Measurements from ENCODE around the gene CHAC1.

The CHAC1 gene

DNA sequence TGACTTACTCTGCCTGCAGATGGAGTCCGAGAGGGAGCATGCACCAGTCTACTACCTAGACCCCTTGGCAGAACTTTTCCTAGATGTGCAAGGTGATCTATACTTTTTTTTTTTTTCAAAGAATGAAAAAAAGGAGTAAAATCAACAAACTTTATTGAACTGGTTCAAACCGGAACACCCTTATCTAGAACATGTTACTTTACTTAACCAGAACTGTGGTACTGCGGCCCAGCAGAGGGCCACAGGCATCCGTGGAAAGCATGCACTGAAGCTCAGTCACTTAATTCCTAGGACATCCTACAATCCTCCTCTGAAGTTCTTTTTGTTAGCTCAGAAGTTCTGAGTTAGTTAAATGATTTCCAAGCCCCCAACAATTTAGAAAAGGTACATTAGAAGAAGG, 21.6 kb downstream of the CHAC1 start:
- Histone ChIP-seq H3K36me3 (ENCODE audit: insufficient read depth, insufficient read length, low read length) (peaks cover 37% of the 10 kb centered on the region), H3K4me3 (ENCODE audit: insufficient read length, low read depth) (no peak overlapping the region), H3K9ac (ENCODE audit: insufficient read length, low read depth) (no peak overlapping the region), H3K4me1 (ENCODE audit: insufficient read depth, insufficient read length) (no peaks in the 10 kb centered on the region), H3K9me3 (ENCODE audit: insufficient read depth, low read length) (no peaks in the 10 kb centered on the region), H3K27me3 (ENCODE audit: insufficient read depth, insufficient read length) (peaks cover 4% of the 10 kb centered on the region)
- TF ChIP-seq YY1 (IDR thresholded peaks at IDR 0.05; ENCODE audit: insufficient read depth, insufficient read length) = no peak
- TF ChIP-seq SUZ12 (IDR thresholded peaks at IDR 0.05; ENCODE audit: extremely low read depth, insufficient read depth, insufficient read length) = no peak
- no peak for TF ChIP-seq ZNF274 (IDR thresholded peaks at IDR 0.05; ENCODE audit: low read depth, low read length)
- DNase-seq (ENCODE audit: low read depth, low spot score) = no peak

GRCh38 chr15:40976819-40977218, 23.5 kb downstream of the CHAC1 start:
- no peaks in the 10 kb centered on the region for H3K9me3 ChIP-seq (ENCODE audit: insufficient read depth, low read length)
- H3K4me3 ChIP-seq (ENCODE audit: insufficient read length, low read depth) = no peak overlapping the region
- DNase-seq (ENCODE audit: low read depth, low spot score) = no peak
- peaks cover 56% of the 10 kb centered on the region for H3K36me3 ChIP-seq (ENCODE audit: insufficient read depth, insufficient read length, low read length)
- TF ChIP-seq ZNF274 (IDR thresholded peaks at IDR 0.05; ENCODE audit: low read depth, low read length) (no peak), YY1 (IDR thresholded peaks at IDR 0.05; ENCODE audit: insufficient read depth, insufficient read length) (no peak), SUZ12 (IDR thresholded peaks at IDR 0.05; ENCODE audit: extremely low read depth, insufficient read depth, insufficient read length) (no peak)
- H3K27me3 ChIP-seq (ENCODE audit: insufficient read depth, insufficient read length) = no peaks in the 10 kb centered on the region
- H3K9ac ChIP-seq (ENCODE audit: insufficient read length, low read depth) = no peak overlapping the region
- no peaks in the 10 kb centered on the region for H3K4me1 ChIP-seq (ENCODE audit: insufficient read depth, insufficient read length)

DNA sequence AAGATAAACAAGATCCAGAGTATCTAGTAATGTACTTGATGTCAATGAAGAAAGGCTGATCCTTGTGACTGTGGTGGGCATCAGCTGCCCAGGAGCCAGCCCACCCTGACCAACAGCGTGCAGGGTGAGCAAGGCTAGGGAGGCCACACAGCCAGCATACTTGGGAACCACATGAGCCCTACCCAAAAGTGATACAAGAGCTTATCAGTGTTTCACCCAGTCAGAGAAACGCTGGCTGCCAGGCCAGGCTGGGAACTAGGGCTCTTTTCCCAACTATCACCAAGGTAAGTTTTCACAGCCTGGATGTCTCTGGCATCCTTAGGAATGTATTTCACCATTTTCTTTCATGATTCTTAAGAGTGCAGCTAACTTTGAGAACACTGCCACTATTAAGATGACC, 24.9 kb downstream of the CHAC1 start:
- H3K36me3 ChIP-seq (ENCODE audit: insufficient read depth, insufficient read length, low read length) = peaks cover 68% of the 10 kb centered on the region
- H3K27me3 ChIP-seq (ENCODE audit: insufficient read depth, insufficient read length) = no peaks in the 10 kb centered on the region
- DNase-seq (ENCODE audit: low read depth, low spot score) = no peak
- TF ChIP-seq YY1 (IDR thresholded peaks at IDR 0.05; ENCODE audit: insufficient read depth, insufficient read length) (no peak), SUZ12 (IDR thresholded peaks at IDR 0.05; ENCODE audit: extremely low read depth, insufficient read depth, insufficient read length) (no peak), ZNF274 (IDR thresholded peaks at IDR 0.05; ENCODE audit: low read depth, low read length) (no peak)
- no peaks in the 10 kb centered on the region for H3K4me1 ChIP-seq (ENCODE audit: insufficient read depth, insufficient read length)
- H3K9me3 ChIP-seq (ENCODE audit: insufficient read depth, low read length) = no peaks in the 10 kb centered on the region
- H3K4me3 ChIP-seq (ENCODE audit: insufficient read length, low read depth) = no peak overlapping the region
- no peak overlapping the region for H3K9ac ChIP-seq (ENCODE audit: insufficient read length, low read depth)

GRCh38 chr15:40978562-40978961, 25.3 kb downstream of the CHAC1 start:
- no peak overlapping the region for H3K4me3 ChIP-seq (ENCODE audit: insufficient read length, low read depth)
- no peak for DNase-seq (ENCODE audit: low read depth, low spot score)
- H3K9me3 ChIP-seq (ENCODE audit: insufficient read depth, low read length) = no peaks in the 10 kb centered on the region
- no peak overlapping the region for H3K9ac ChIP-seq (ENCODE audit: insufficient read length, low read depth)
- H3K36me3 ChIP-seq (ENCODE audit: insufficient read depth, insufficient read length, low read length) = peaks cover 72% of the 10 kb centered on the region
- H3K27me3 ChIP-seq (ENCODE audit: insufficient read depth, insufficient read length) = no peaks in the 10 kb centered on the region
- H3K4me1 ChIP-seq (ENCODE audit: insufficient read depth, insufficient read length) = no peaks in the 10 kb centered on the region
- TF ChIP-seq SUZ12 (IDR thresholded peaks at IDR 0.05; ENCODE audit: extremely low read depth, insufficient read depth, insufficient read length) = no peak
- TF ChIP-seq ZNF274 (IDR thresholded peaks at IDR 0.05; ENCODE audit: low read depth, low read length) = no peak
- TF ChIP-seq YY1 (IDR thresholded peaks at IDR 0.05; ENCODE audit: insufficient read depth, insufficient read length) = no peak

DNA sequence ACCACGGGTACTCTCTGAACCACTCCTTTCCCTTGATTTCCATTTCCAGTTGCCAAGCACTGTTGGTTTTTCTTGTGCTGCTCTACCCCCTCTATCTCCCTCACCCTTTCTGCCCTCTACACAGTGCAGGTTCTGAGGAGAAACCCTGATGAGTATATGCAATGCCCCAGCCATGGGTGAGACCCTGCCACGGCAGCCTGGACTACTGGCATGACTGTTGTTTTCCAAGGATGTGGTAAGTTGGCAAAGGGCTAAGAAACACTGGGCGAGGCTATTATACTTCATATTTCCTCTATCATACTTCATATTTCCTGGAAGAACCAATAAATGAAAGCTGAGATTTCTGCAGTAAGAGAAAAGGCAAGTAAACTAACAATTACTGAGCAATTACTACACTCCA, 27.9 kb downstream of the CHAC1 start:
- Histone ChIP-seq H3K4me1 (ENCODE audit: insufficient read depth, insufficient read length) (no peaks in the 10 kb centered on the region), H3K36me3 (ENCODE audit: insufficient read depth, insufficient read length, low read length) (peaks cover 93% of the 10 kb centered on the region), H3K9ac (ENCODE audit: insufficient read length, low read depth) (no peak overlapping the region), H3K4me3 (ENCODE audit: insufficient read length, low read depth) (no peak overlapping the region), H3K27me3 (ENCODE audit: insufficient read depth, insufficient read length) (no peaks in the 10 kb centered on the region), H3K9me3 (ENCODE audit: insufficient read depth, low read length) (no peaks in the 10 kb centered on the region)
- DNase-seq (ENCODE audit: low read depth, low spot score) = no peak
- TF ChIP-seq SUZ12 (IDR thresholded peaks at IDR 0.05; ENCODE audit: extremely low read depth, insufficient read depth, insufficient read length) = no peak
- no peak for TF ChIP-seq ZNF274 (IDR thresholded peaks at IDR 0.05; ENCODE audit: low read depth, low read length)
- TF ChIP-seq YY1 (IDR thresholded peaks at IDR 0.05; ENCODE audit: insufficient read depth, insufficient read length) = no peak

DNA sequence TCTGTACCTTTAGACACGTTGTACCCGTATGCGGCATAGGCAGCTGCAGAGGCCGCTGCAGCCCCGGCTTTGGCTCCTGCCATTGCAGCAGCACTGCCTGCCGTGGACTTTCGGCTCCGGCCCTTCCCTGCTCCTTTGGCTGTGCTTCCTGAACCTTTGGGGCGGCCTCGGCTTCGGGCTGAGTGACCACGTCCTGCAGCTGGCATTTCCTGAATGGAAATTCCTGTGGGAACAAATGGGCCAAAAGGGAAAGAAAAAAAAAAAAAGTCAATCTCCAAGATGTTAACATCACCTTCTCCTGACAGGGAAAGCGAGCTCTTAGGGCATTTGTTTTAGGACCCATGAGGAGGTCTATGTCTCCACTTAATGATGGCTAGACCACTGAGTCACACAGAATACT, 29.6 kb downstream of the CHAC1 start:
- Histone ChIP-seq H3K4me3 (ENCODE audit: insufficient read length, low read depth) (no peak overlapping the region), H3K9ac (ENCODE audit: insufficient read length, low read depth) (no peak overlapping the region), H3K4me1 (ENCODE audit: insufficient read depth, insufficient read length) (no peaks in the 10 kb centered on the region), H3K36me3 (ENCODE audit: insufficient read depth, insufficient read length, low read length) (peaks cover 94% of the 10 kb centered on the region), H3K27me3 (ENCODE audit: insufficient read depth, insufficient read length) (no peaks in the 10 kb centered on the region), H3K9me3 (ENCODE audit: insufficient read depth, low read length) (no peaks in the 10 kb centered on the region)
- DNase-seq (ENCODE audit: low read depth, low spot score) = no peak
- TF ChIP-seq SUZ12 (IDR thresholded peaks at IDR 0.05; ENCODE audit: extremely low read depth, insufficient read depth, insufficient read length) = no peak
- no peak for TF ChIP-seq YY1 (IDR thresholded peaks at IDR 0.05; ENCODE audit: insufficient read depth, insufficient read length)
- TF ChIP-seq ZNF274 (IDR thresholded peaks at IDR 0.05; ENCODE audit: low read depth, low read length) = no peak

- H3K36me3 ChIP-seq (ENCODE audit: insufficient read depth, insufficient read length, low read length) = peaks cover 88% of the 10 kb centered on the region
- TF ChIP-seq YY1 (IDR thresholded peaks at IDR 0.05; ENCODE audit: insufficient read depth, insufficient read length) (no peak), SUZ12 (IDR thresholded peaks at IDR 0.05; ENCODE audit: extremely low read depth, insufficient read depth, insufficient read length) (no peak), ZNF274 (IDR thresholded peaks at IDR 0.05; ENCODE audit: low read depth, low read length) (no peak)
- no peaks in the 10 kb centered on the region for H3K9me3 ChIP-seq (ENCODE audit: insufficient read depth, low read length)
Observed at GRCh38 chr15:40984406-40984805, 31.1 kb downstream of the CHAC1 start.

More at GRCh38 chr15:40984406-40984805, 31.1 kb downstream of the CHAC1 start:
- no peak for DNase-seq (ENCODE audit: low read depth, low spot score)
- Histone ChIP-seq H3K4me3 (ENCODE audit: insufficient read length, low read depth) (no peak overlapping the region), H3K9ac (ENCODE audit: insufficient read length, low read depth) (no peak overlapping the region), H3K27me3 (ENCODE audit: insufficient read depth, insufficient read length) (no peaks in the 10 kb centered on the region), H3K4me1 (ENCODE audit: insufficient read depth, insufficient read length) (no peaks in the 10 kb centered on the region)
